HT-29 (cell line): ENCODE measurements around the gene IFI16. TPM values are rescaled to one million over a fixed set of nuclear protein-coding genes. Genes with fewer than 3 reads are reported as not detected.

Experiments
- DNase-seq: peaks from one replicate; pipeline ENCODE4 v3.0.0-alpha.2; 2015; ENCODE audit warnings: low spot score
- total RNA-seq: library from RNA; depleted of rRNA; stranded (reverse); fragments of >200 nt; shearing (Covaris generic); gene quantifications from 2 replicates; pipeline ENCODE4 v1.2.3, GENCODE V29; 2014

The IFI16 gene
- total RNA-seq, 1 experiment from 2014 or later, result not detected

- DNase-seq, result no peak
Measured at GRCh38 chr1:159058751-159059150, 49.0 kb downstream of the IFI16 start.

- DNase-seq, result no peak
Measured at GRCh38 chr1:159065106-159065505, 55.4 kb downstream of the IFI16 start.

DNA sequence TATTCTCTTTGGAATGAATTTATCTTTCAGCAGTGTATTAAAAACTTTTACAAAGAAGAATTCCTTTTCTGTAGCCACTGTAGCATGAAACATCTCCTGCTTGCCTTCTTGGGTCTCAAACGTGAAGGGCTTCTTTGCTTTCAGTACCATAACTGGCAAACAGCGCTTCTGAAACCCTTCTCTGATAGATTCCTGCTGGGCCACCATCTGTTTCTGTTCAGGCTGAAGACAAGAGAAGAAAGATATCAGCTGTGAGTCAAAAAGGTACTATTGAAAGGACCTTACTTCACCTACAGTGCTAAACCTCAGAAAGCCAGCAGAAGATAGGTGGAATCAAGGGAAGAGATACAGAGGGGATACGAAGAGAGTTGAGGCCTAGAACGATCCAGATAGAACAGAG lies 56.4 kb downstream of the IFI16 start:
- DNase-seq, result no peak

DNA sequence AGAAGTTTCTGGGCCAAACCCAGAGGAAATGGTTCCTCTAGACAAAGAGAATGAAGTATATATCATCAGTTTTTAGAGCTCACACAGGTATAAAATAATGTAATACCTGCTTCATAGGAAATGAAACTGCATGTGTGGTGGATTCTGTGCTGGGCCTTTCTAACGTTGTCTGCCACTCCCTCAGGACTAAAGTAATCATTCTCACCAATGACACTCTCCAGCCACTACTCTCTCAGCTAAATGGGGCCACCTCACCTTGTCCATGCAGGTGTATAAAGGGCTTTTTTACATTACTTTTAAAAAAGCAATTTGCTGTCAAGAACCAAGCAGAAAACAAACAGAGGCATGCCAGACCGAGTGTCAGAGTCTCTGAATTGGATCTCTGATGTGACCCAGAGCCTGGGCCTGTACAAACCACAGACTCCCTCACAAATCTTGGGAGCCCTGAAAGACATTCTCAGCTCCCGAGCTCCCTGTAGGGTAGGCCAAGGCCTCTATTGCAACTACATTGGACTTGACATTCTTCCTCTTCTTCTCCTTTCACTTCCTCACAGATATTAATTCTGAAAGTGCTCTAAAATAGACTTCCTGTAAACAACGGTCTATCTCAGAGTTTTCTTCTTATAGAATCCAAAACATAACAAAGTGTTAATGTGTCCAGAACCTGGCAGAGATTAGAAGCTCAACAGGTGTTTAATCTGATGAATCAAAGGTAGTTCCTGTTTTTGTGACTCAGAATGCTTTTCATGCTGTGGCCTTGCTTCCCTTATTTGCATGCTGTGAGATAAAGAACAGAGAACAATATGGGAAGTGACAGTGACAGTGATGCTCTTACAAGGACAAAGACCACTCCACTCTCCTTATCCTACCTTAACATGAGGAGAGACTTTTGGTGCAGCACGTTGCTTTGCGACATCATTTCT lies 58.3 kb downstream of the IFI16 start:
- DNase-seq, result no peak

DNA sequence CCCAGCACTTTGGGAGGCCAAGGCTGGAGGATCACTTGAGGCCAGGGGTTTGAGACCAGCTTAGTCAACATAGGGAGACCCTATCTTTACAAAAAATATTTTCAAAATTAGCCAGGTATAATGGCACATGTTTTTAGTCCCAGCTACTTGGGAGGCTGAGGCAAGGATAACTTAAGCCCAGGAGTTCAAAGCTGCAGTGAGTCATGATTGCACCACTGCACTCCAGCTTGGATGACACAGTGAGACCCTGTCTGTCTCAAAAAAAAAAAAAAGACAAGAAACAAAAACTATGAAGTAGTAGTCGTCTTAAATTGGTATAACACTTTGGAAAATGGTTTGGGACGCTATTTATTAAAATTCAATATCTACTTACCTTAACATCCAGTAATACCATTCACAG lies 59.2 kb downstream of the IFI16 start:
- no peak for DNase-seq

GRCh38 chr1:159071970-159072582 lies 62.4 kb downstream of the IFI16 start:
- peak; percentile 63 for DNase-seq

GRCh38 chr1:159076438-159077119 lies 66.9 kb downstream of the IFI16 start, which contains the start of gene AIM2:
Gene AIM2 (minus strand): TSS chr1:159076766. CDS start chr1:159073499, 3,267 bp downstream.
- DNase-seq, result no peak

GRCh38 chr1:159077120-159077961 lies 67.6 kb downstream of the IFI16 start:
- DNase-seq, result no peak

DNA sequence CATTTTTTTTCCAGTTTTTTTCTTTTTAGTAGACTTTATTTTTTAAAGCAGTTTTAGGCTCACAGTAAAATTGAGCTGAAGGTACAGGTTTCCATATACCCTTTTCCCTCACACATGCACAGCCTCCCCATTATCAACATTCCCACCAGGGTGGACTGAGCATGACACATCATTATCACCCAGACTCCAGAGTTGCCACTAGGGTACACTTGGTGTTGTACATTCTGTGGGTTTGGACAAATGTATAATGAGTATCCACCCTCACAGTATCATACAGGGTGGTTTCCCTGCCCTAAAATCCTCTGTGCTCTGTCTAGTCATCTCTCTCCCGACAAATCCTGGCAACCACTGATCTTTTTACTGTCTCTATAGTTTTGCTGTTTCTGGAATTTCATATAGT lies 69.8 kb downstream of the IFI16 start:
- no peak for DNase-seq

DNA sequence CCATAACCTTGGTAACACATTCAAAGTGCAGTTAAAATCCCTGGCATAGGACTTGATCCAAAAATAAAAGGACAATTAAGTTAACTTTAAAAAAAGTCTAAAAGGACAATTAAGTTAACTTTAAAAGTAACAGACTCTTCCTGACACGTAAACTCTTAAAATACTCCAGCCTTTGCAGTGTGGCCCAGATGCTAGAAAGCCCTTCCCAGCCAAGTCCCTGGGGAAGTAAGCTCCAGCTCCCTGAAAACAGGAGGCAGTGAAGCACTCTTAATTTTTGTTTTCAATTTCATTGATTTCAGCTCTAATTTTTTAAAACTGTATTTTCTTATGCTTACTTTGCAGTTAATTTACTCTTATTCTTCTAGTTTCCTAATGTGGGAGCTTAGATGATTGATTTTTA lies 71.9 kb downstream of the IFI16 start:
- no peak for DNase-seq

DNA sequence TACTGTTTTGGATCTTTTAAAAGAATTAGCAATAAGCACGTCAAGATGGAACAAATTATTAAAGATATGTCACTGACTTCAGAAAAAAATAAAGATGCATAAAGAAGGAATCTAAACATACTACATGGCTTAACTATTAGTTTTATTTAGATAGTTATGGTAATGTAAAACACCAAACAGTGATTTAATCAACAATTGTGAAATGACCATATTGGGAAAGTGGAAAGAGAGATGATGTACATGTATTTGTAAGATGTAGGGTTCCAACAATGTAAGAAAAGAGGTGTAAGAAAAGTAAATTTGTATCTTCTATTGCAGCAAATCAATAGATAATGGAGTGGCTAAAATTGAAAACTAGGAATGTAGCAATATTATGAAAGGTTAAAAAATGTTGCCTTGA lies 73.3 kb downstream of the IFI16 start:
- no peak for DNase-seq

- DNase-seq, result no peak
Measured at GRCh38 chr1:159084152-159084551, 74.4 kb downstream of the IFI16 start.

- no peak for DNase-seq
Measured at GRCh38 chr1:159084867-159085266, 75.2 kb downstream of the IFI16 start.

DNA sequence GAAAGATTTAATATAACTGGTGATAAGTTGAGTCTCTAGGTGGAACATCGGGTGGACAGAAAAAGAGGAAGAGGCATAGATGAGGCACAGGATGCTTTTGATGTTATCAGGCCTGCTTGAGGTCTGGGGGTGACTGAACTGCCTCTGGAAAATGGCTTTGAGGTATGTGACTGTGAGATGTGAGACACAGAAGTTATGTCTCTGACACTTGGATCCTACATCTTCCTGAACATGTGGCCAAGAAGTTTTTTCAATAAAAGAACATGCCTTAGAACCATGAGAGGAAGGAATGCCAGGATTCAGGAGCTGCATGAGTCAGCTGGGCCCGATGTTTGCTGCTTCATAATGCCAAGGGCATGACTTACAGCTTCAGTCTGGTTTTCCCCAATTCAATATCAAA lies 78.3 kb downstream of the IFI16 start:
- no peak for DNase-seq

GRCh38 chr1:159088546-159089183 lies 79.0 kb downstream of the IFI16 start:
- DNase-seq, result no peak

GRCh38 chr1:159089184-159089791 lies 79.6 kb downstream of the IFI16 start:
- DNase-seq, result peak; percentile 9

GRCh38 chr1:159090286-159091179 lies 80.8 kb downstream of the IFI16 start:
- DNase-seq, result no peak

DNA sequence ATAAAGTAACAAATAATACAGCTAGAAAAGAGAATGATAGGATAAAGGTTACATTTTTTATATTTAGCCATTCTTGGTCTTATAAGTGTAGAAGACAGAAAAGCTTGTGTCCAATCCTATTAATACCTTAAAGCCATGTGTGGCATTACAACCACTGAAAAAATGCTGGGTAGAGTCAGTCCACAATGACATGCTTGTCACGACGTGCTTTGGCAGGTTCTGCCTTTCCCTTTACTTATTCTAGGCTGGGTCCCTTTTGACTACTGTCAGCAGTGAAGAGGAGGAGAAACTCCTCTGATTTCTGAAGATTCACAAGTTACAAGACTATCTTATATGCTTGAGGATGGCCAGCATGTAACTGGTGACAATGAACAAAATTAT lies 81.5 kb downstream of the IFI16 start:
- no peak for DNase-seq

DNA sequence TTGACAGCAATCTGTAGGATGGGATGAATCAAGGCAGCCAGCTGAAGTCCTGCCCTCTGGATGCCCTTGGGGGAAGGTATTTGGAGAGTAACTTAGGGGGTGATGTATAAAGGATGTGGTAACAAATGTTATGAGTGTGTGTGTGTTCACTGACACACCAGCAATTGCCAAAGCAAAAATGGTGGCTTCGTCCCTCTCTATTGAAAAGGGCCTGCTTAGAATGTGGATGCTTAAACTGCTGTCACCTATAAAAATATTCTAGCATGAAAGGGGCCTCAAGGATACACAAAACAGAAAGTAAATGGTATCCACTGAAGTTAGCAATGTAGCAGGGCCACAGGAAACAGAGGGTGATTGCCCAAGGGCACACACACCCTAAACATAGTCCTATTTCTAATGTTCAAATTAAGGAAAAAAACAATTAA lies 81.9 kb downstream of the IFI16 start:
- no peak for DNase-seq
